COLO668 (cell line): ENCODE results near the gene SPG7.

ENCODE experiments used
- DNase-seq: peaks from one replicate; lab custom pipeline; 2025; ENCODE audit not compliant: unreplicated experiment; lab: John Stamatoyannopoulos, UW

SPG7 gene

GRCh38 chr16:89596061-89596689, 88.0 kb downstream of the SPG7 start:
- DNase-seq, result no peak

DNA sequence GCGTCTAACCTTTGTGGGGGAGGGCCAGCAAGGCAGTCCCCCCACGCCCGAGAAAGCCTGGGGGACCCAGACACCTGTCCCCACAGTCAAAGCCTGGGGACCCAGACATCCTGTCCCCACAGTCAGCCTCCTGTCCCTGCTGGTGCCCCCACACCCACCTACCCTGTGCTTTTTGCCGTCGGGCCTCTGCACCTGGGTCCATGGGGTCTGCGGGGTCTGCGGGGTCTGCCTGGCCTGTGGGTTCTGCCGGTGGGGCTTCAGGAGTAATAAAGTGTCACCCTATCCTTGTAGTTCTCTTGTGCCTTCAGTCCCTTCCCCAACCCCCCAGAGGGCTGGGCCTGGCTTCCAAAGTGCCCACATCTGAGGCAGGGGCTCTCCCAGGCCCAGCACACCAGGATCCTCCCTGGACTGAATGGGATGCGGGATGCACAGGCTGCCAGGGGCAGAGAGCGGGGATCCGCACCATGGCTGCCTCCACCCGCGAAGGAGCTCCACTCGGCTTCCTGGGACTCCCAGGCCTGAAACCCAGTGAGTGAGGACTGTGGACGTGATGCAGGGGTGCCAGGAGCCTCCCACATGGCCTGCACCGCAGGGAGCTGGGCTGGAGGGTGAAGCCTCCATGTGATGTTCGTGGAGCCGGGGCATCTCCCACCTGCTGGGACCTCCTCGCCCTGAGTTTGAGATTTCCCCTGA, 88.9 kb downstream of the SPG7 start:
- DNase-seq, result no peak

GRCh38 chr16:89598199-89598598, 90.0 kb downstream of the SPG7 start:
- peak; percentile 13 for DNase-seq

DNA sequence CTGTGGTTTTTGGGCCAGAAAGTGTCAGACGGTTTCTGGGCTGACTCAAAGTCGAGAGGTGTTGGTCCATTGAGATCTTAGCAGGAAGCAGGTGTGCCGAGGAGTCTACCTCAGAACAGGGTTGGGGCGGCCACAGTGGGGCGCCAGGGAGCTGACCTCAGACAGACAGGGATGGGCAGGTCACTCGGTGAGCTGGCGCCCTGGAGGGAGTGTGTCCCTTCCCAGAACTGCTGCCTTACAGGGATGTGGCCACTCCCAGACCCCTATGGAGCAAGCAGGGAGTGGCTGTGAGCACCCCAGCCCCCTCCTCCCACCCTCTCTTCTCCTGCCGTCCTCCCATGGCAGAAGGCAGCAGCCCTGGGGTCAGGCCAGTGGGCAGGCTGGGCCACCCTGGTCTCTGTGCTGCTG, 91.3 kb downstream of the SPG7 start:
- peak; percentile 60 for DNase-seq

GRCh38 chr16:89599902-89600301, 91.7 kb downstream of the SPG7 start:
- DNase-seq, result no peak

GRCh38 chr16:89600427-89600826, 92.2 kb downstream of the SPG7 start:
- DNase-seq, result no peak

DNA sequence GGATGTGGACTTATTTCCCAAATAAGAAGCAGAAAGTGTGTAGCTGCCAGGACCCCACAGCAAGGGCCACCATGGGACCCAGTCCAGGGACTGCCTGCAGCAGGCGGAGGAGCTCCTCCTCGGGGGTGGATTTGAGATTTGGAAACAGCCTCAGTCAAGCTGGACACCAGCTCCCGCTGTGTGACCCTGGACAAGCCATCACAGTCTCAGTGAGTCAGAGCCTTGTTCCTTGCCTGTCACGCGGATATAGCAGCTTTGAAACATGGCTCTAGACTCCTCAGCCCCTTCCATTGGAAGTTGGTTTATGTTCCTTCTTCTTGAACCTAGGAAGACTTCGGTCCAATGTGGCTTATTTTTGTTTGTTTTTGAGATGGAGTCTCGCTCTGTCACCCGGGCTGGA, 92.8 kb downstream of the SPG7 start:
- no peak for DNase-seq

- DNase-seq, result no peak
Measured at GRCh38 chr16:89601906-89602272, 93.7 kb downstream of the SPG7 start.

DNA sequence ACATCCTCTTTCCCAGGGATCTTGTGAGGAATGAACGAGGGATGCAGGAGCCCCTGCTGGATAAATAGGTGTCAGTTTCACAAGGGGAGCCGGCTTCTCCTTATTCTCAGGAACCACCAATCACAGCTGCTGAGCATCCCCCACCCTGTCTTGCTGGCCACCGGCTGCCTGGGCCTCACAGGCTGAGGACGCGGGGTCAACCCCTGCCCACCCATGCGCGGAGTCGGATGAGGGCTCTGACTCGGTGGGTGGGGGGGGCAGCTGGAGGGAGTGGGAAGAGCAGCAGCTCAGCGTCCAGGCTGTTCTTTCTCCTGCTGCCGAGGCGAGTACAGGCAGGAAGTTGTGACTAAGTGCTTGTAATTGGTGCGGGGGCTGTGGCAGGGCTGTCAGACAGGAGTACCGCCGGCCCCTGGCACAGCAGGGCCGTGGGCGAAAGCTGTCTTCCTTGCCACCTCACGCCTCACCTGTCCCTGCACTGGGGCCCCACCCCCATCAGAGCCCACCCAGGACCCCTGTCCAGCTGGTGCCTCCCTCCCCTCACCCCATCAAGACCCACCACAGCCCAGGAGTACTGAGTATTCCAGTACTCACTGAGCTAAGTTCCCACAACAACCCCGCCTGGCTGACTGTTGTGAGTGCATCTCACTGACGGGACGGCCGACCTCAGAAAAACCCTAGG, 94.2 kb downstream of the SPG7 start:
- DNase-seq, result peak; percentile 36

DNA sequence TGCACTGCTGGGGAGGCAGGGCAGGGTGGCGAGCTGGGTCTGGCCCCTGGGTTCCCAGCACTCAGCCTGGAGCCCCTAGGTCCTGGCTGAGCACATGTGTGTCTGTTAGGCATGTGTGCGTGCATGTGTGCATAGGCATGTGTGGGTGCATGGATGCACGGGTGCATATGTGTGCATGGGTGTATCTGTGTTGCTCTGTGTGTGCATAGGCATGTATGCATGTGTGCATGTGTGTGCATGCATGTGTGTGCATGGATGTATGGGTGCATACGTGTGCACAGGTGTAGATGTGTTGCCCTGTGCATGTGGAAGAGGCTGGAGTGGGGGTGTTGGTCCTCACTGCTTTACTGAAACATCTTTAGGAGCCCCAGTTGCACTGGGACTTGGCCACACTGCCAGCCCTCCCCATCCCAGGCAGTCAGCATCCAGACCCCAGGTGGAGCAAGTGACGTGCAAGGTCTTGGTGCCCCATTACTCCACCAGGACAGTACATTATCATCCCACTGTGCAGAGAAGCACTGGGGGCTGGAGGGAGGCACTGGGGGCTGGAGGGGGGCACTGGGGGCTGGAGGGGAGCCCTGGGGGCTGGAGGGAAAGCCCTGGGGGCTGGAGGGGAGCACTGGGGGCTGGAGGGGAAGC, 94.9 kb downstream of the SPG7 start:
- DNase-seq, result no peak

DNA sequence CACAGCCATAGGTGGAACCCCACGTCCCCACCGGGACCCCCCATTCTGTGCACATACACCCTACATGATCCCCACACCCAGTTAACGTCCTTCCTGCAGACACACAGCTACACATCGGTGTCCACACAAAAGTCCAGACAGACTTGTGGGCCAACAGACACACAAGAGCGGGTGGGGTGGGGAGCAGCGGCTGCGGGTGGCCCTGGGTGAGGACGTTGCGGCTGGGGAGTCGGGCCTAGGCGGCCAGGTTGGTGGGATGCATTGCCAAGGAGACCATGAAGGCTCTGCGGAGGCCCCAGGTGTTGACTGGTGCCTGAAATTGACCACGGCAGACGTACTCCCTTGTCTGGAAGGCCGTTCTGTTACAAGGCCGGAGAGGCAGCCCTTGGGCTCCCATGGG, 96.6 kb downstream of the SPG7 start:
- no peak for DNase-seq

DNA sequence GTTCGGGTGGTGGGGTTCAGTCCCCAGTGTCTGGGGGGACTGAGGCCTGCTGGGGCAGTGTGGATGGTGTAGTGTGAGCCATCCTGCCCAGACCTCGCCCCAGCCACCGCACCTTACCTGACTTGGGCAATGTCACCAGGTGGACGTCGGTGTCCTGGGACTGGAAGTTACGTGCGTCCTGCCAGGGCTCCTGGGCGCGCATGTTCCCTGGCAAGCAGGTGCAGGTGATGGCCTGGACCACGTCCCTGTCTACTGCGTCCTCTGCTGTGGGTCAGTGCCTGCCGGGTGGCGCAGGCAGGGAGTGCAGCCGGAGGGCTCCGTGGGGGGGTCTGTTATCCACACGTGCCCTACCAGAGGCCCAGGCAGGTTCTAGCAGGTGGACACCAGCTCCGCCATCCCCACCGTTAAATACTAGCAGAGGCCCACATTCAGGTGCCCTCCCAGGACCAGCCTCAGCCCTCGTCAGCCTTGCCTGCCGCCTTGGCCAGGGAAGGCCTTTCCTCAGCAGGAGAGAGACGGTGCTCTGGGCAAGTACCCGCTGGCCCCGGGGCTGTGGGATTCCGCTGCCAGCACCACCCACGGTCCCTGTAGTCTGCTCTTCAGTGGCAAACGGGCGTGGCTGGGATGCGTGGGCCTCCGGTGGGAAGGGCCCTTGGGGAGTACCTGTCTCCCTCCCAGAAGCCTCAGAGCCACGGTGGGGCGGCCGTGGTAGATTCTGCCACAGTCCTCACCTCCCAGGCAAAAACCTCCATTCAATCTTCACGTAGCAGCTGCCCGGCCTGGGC, 97.2 kb downstream of the SPG7 start:
- no peak for DNase-seq

- no peak for DNase-seq
Measured at GRCh38 chr16:89606006-89606405, 97.8 kb downstream of the SPG7 start.
